SKM-1 (cell line): ENCODE data around the gene PRDM1.

Experiments used
- DNase-seq: peaks from one replicate; lab custom pipeline; 2025; ENCODE audit not compliant: unreplicated experiment; lab: John Stamatoyannopoulos, UW

The PRDM1 gene

GRCh38 chr6:106085984-106086813, at the start of gene PRDM1:
Gene PRDM1 (plus strand): TSS chr6:106086336. CDS start chr6:106086554, 218 bp downstream.
- peak; percentile 92 for DNase-seq

GRCh38 chr6:106037060-106037459, 49.1 kb upstream of the PRDM1 start:
- DNase-seq = no peak

GRCh38 chr6:106039897-106040592, 46.1 kb upstream of the PRDM1 start:
- DNase-seq = no peak

- DNase-seq = no peak
Observed at GRCh38 chr6:106044151-106044550, 42.0 kb upstream of the PRDM1 start.

GRCh38 chr6:106045077-106045476, 41.1 kb upstream of the PRDM1 start:
- no peak for DNase-seq

- no peak for DNase-seq
Observed at GRCh38 chr6:106046116-106046853, 39.9 kb upstream of the PRDM1 start.

GRCh38 chr6:106046854-106047200, 39.3 kb upstream of the PRDM1 start:
- DNase-seq = no peak

- no peak for DNase-seq
Observed at GRCh38 chr6:106048336-106048735, 37.8 kb upstream of the PRDM1 start.

GRCh38 chr6:106050538-106050937, 35.6 kb upstream of the PRDM1 start:
- DNase-seq = no peak

- DNase-seq = no peak
Observed at GRCh38 chr6:106051226-106051625, 34.9 kb upstream of the PRDM1 start.

GRCh38 chr6:106053484-106054205, 32.5 kb upstream of the PRDM1 start:
- no peak for DNase-seq

GRCh38 chr6:106055489-106055888, 30.6 kb upstream of the PRDM1 start:
- DNase-seq = no peak

- DNase-seq = no peak
Observed at GRCh38 chr6:106056060-106056745, 29.9 kb upstream of the PRDM1 start.

GRCh38 chr6:106056746-106057390, 29.3 kb upstream of the PRDM1 start:
- DNase-seq = no peak

GRCh38 chr6:106059331-106059730, 26.8 kb upstream of the PRDM1 start:
- no peak for DNase-seq

GRCh38 chr6:106060167-106060566, 26.0 kb upstream of the PRDM1 start:
- DNase-seq = no peak

- no peak for DNase-seq
Observed at GRCh38 chr6:106063448-106063850, 22.7 kb upstream of the PRDM1 start.

GRCh38 chr6:106064142-106064541, 22.0 kb upstream of the PRDM1 start:
- no peak for DNase-seq

GRCh38 chr6:106064756-106065155, 21.4 kb upstream of the PRDM1 start:
- DNase-seq = no peak

- DNase-seq = no peak
Observed at GRCh38 chr6:106066989-106067388, 19.1 kb upstream of the PRDM1 start.
